ENCODE data around the gene RSF1. TPM values are rescaled to one million over a fixed set of nuclear protein-coding genes. Genes with fewer than 3 reads are reported as not detected.
A peak's percentile ranks its signal among the peaks of the same experiment; 100 is the strongest.

The RSF1 gene
- total RNA-seq, 2 donors from 2014 or later, result 46.2 to 68.7 TPM

- no peak overlapping the region for H3K4me3 Mint-ChIP-seq
- peaks cover 32% of the 10 kb centered on the region for H3K36me3 Mint-ChIP-seq (ENCODE audit: low read depth)
- H3K27ac Mint-ChIP-seq, result no peak overlapping the region
- H3K4me1 Mint-ChIP-seq, result peaks cover 13% of the 10 kb centered on the region
- no peak for ATAC-seq (replicated peaks)
- no peaks in the 10 kb centered on the region for H3K9me3 Mint-ChIP-seq
- no peaks in the 10 kb centered on the region for H3K27me3 Mint-ChIP-seq
Measured at GRCh38 chr11:77750394-77751156, 69.9 kb downstream of the RSF1 start.

GRCh38 chr11:77749232-77749631 lies 71.3 kb downstream of the RSF1 start:
- H3K4me1 Mint-ChIP-seq, result peaks cover 11% of the 10 kb centered on the region
- H3K27ac Mint-ChIP-seq, result no peak overlapping the region

GRCh38 chr11:77748266-77748665 lies 72.3 kb downstream of the RSF1 start:
- Mint-ChIP-seq H3K9me3 (no peaks in the 10 kb centered on the region), H3K4me1 (peaks cover 11% of the 10 kb centered on the region), H3K4me3 (no peak overlapping the region), H3K27me3 (no peaks in the 10 kb centered on the region), H3K27ac (no peak overlapping the region), H3K36me3 (ENCODE audit: low read depth) (peaks cover 26% of the 10 kb centered on the region)
- no peak for ATAC-seq (replicated peaks)

More at GRCh38 chr11:77749232-77749631, 71.3 kb downstream of the RSF1 start:
- ATAC-seq (replicated peaks), result no peak
- H3K9me3 Mint-ChIP-seq, result no peaks in the 10 kb centered on the region
- H3K4me3 Mint-ChIP-seq, result no peak overlapping the region
- H3K27me3 Mint-ChIP-seq, result no peaks in the 10 kb centered on the region
- H3K36me3 Mint-ChIP-seq (ENCODE audit: low read depth), result peaks cover 30% of the 10 kb centered on the region

- Mint-ChIP-seq H3K4me3 (no peak overlapping the region), H3K27ac (no peak overlapping the region), H3K4me1 (peaks cover 11% of the 10 kb centered on the region), H3K9me3 (no peaks in the 10 kb centered on the region), H3K36me3 (ENCODE audit: low read depth) (peaks cover 33% of the 10 kb centered on the region), H3K27me3 (no peaks in the 10 kb centered on the region)
- ATAC-seq (replicated peaks), result no peak
Measured at GRCh38 chr11:77747381-77747969, 73.0 kb downstream of the RSF1 start.

- H3K27me3 Mint-ChIP-seq, result no peaks in the 10 kb centered on the region
- H3K9me3 Mint-ChIP-seq, result no peaks in the 10 kb centered on the region
- no peak for ATAC-seq (replicated peaks)
- no peak overlapping the region for H3K27ac Mint-ChIP-seq
- peaks cover 86% of the 10 kb centered on the region for H3K36me3 Mint-ChIP-seq (ENCODE audit: low read depth)
- no peaks in the 10 kb centered on the region for H3K4me1 Mint-ChIP-seq
- no peak overlapping the region for H3K4me3 Mint-ChIP-seq
Measured at GRCh38 chr11:77736473-77736872, 84.0 kb downstream of the RSF1 start.

GRCh38 chr11:77734890-77735289 lies 85.6 kb downstream of the RSF1 start:
- no peak overlapping the region for H3K4me3 Mint-ChIP-seq
- peaks cover 7% of the 10 kb centered on the region for H3K4me1 Mint-ChIP-seq
- peaks cover 7% of the 10 kb centered on the region for H3K9me3 Mint-ChIP-seq
- ATAC-seq (replicated peaks), result no peak
- H3K27me3 Mint-ChIP-seq, result no peaks in the 10 kb centered on the region
- peaks cover 87% of the 10 kb centered on the region for H3K36me3 Mint-ChIP-seq (ENCODE audit: low read depth)
- H3K27ac Mint-ChIP-seq, result no peak overlapping the region

- Mint-ChIP-seq H3K4me3 (no peak overlapping the region), H3K27me3 (no peaks in the 10 kb centered on the region), H3K4me1 (peaks cover 7% of the 10 kb centered on the region), H3K9me3 (peaks cover 7% of the 10 kb centered on the region), H3K36me3 (ENCODE audit: low read depth) (peaks cover 64% of the 10 kb centered on the region), H3K27ac (no peak overlapping the region)
- no peak for ATAC-seq (replicated peaks)
Measured at GRCh38 chr11:77732143-77732542, 88.4 kb downstream of the RSF1 start.

GRCh38 chr11:77730789-77731188 lies 89.7 kb downstream of the RSF1 start:
- Mint-ChIP-seq H3K9me3 (peaks cover 7% of the 10 kb centered on the region), H3K4me3 (no peak overlapping the region), H3K36me3 (ENCODE audit: low read depth) (peaks cover 58% of the 10 kb centered on the region), H3K27me3 (no peaks in the 10 kb centered on the region), H3K27ac (no peak overlapping the region), H3K4me1 (peaks cover 13% of the 10 kb centered on the region)
- ATAC-seq (replicated peaks), result no peak

GRCh38 chr11:77729063-77729462 lies 91.5 kb downstream of the RSF1 start:
- H3K27me3 Mint-ChIP-seq, result no peaks in the 10 kb centered on the region

GRCh38 chr11:77728203-77728786 lies 92.2 kb downstream of the RSF1 start:
- Mint-ChIP-seq H3K27me3 (no peaks in the 10 kb centered on the region), H3K9me3 (peaks cover 7% of the 10 kb centered on the region), H3K27ac (no peak overlapping the region), H3K4me1 (peaks cover 17% of the 10 kb centered on the region), H3K36me3 (ENCODE audit: low read depth) (peaks cover 58% of the 10 kb centered on the region), H3K4me3 (no peak overlapping the region)
- no peak for ATAC-seq (replicated peaks)

More at GRCh38 chr11:77729063-77729462, 91.5 kb downstream of the RSF1 start:
- Mint-ChIP-seq H3K27ac (no peak overlapping the region), H3K4me3 (no peak overlapping the region), H3K4me1 (peaks cover 17% of the 10 kb centered on the region), H3K9me3 (peaks cover 7% of the 10 kb centered on the region), H3K36me3 (ENCODE audit: low read depth) (peaks cover 58% of the 10 kb centered on the region)
- ATAC-seq (replicated peaks), result no peak

- Mint-ChIP-seq H3K27ac (peak overlapping the region; percentile 47), H3K9me3 (peaks cover 7% of the 10 kb centered on the region), H3K36me3 (ENCODE audit: low read depth) (peaks cover 63% of the 10 kb centered on the region), H3K4me1 (peaks cover 17% of the 10 kb centered on the region), H3K4me3 (no peak overlapping the region), H3K27me3 (no peaks in the 10 kb centered on the region)
- ATAC-seq (replicated peaks), result peak; percentile 35
Measured at GRCh38 chr11:77726524-77726923, 94.0 kb downstream of the RSF1 start.

- Mint-ChIP-seq H3K27ac (no peak overlapping the region), H3K4me1 (peaks cover 12% of the 10 kb centered on the region), H3K4me3 (no peak overlapping the region), H3K27me3 (no peaks in the 10 kb centered on the region), H3K9me3 (no peaks in the 10 kb centered on the region), H3K36me3 (ENCODE audit: low read depth) (peaks cover 63% of the 10 kb centered on the region)
- no peak for ATAC-seq (replicated peaks)
Measured at GRCh38 chr11:77725433-77725832, 95.1 kb downstream of the RSF1 start.

- Mint-ChIP-seq H3K27me3 (no peaks in the 10 kb centered on the region), H3K4me1 (peaks cover 11% of the 10 kb centered on the region), H3K4me3 (no peak overlapping the region), H3K27ac (no peak overlapping the region), H3K9me3 (no peaks in the 10 kb centered on the region), H3K36me3 (ENCODE audit: low read depth) (peaks cover 67% of the 10 kb centered on the region)
- ATAC-seq (replicated peaks), result no peak
Measured at GRCh38 chr11:77724636-77725035, 95.9 kb downstream of the RSF1 start.

GRCh38 chr11:77723024-77723423 lies 97.5 kb downstream of the RSF1 start:
- H3K4me1 Mint-ChIP-seq, result peaks cover 11% of the 10 kb centered on the region
- peaks cover 83% of the 10 kb centered on the region for H3K36me3 Mint-ChIP-seq (ENCODE audit: low read depth)
- no peak overlapping the region for H3K27ac Mint-ChIP-seq
- ATAC-seq (replicated peaks), result no peak
- H3K27me3 Mint-ChIP-seq, result no peaks in the 10 kb centered on the region
- H3K9me3 Mint-ChIP-seq, result no peaks in the 10 kb centered on the region
- H3K4me3 Mint-ChIP-seq, result no peak overlapping the region

GRCh38 chr11:77710358-77710757 lies 110.2 kb downstream of the RSF1 start:
- Mint-ChIP-seq H3K27ac (no peak overlapping the region), H3K36me3 (ENCODE audit: low read depth) (peaks cover 35% of the 10 kb centered on the region), H3K4me1 (peaks cover 15% of the 10 kb centered on the region), H3K27me3 (no peaks in the 10 kb centered on the region), H3K9me3 (no peaks in the 10 kb centered on the region), H3K4me3 (no peak overlapping the region)
- no peak for ATAC-seq (replicated peaks)

Measured in activated T-helper 17 cell treated with anti-CD3 and anti-CD28 coated beads, Interleukin-2, amount 50 U/mL, for 72 hours (primary cell).